ENCODE results near the gene SCMH1. TPM values are rescaled to one million over a fixed set of nuclear protein-coding genes. Genes with fewer than 3 reads are reported as not detected.

SCMH1 gene
- total RNA-seq, 1 experiment from 2014 or later, result 16.5 TPM

- Histone ChIP-seq H2AFZ (ENCODE audit: low read length) (no peak overlapping the region), H4K8ac (replicated peaks; ENCODE audit: insufficient read length, low read depth, low read length) (no peak overlapping the region), H3K56ac (ENCODE audit: insufficient read length, low read depth, low read length) (no peak overlapping the region), H3K14ac (ENCODE audit: insufficient read depth, low read length) (no peak overlapping the region), H2AK5ac (ENCODE audit: insufficient read length, low read length) (no peak overlapping the region), H3K27me3 (ENCODE audit: insufficient read depth, low read length) (no peaks in the 10 kb centered on the region), H3K9ac (ENCODE audit: extremely low read depth, insufficient read length, low read length) (no peak overlapping the region), H2BK120ac (ENCODE audit: low read depth, low read length, poor library complexity, severe bottlenecking) (no peak overlapping the region), H4K5ac (ENCODE audit: insufficient read length, low read depth, low read length) (no peak overlapping the region), H3K9me3 (ENCODE audit: control insufficient read depth, low read depth, low read length) (no peaks in the 10 kb centered on the region), H2BK12ac (ENCODE audit: insufficient read length, low read depth, low read length) (no peak overlapping the region), H3K27ac (ENCODE audit: insufficient read length, low read depth, low read length) (no peak overlapping the region), H3K4ac (ENCODE audit: low read depth, low read length) (no peak overlapping the region), H3K23ac (ENCODE audit: insufficient read length, low read depth, low read length) (no peak overlapping the region), H2BK15ac (ENCODE audit: low read depth, low read length) (no peak overlapping the region), H2BK20ac (ENCODE audit: low read depth, low read length, poor library complexity, severe bottlenecking) (no peak overlapping the region), H2BK5ac (ENCODE audit: insufficient read length, low read length) (no peak overlapping the region), H3K4me1 (ENCODE audit: insufficient read depth, low read length) (no peaks in the 10 kb centered on the region), H4K91ac (ENCODE audit: insufficient read length, low read depth, low read length) (no peak overlapping the region), H3K79me2 (ENCODE audit: insufficient read depth, low read length) (no peaks in the 10 kb centered on the region), H3K79me1 (ENCODE audit: insufficient read depth, low read depth, low read length, poor library complexity, severe bottlenecking) (no peaks in the 10 kb centered on the region), H4K20me1 (ENCODE audit: control insufficient read depth, insufficient read depth, insufficient read length) (no peaks in the 10 kb centered on the region), H3K18ac (ENCODE audit: insufficient read length, low read depth, low read length) (no peak overlapping the region), H3T11ph (ENCODE audit: low read length) (no peak overlapping the region), H3K4me2 (ENCODE audit: insufficient read depth, insufficient read length, low read length) (no peak overlapping the region), H3K23me2 (ENCODE audit: insufficient read length, low read depth, low read length, poor library complexity, severe bottlenecking) (no peaks in the 10 kb centered on the region)
- H3K4me1 Mint-ChIP-seq, result peaks cover 7 to 16% of the 10 kb centered on the region in 2 experiments; a peak in 3 of 4 replicates
- H3K9me3 Mint-ChIP-seq, result no peaks in the 10 kb centered on the region
- no CpG with 5 or more reads among the region's 3 CpGs for WGBS (ENCODE audit: extremely low coverage, insufficient read length, low lambda C conversion rate)
- H3K27me3 Mint-ChIP-seq (ENCODE audit: low read depth), result peaks cover 8% of the 10 kb centered on the region
- H3K4me3 Mint-ChIP-seq, result no peak overlapping the region
- no peak for DNase-seq
- TF ChIP-seq, protein P1, sequence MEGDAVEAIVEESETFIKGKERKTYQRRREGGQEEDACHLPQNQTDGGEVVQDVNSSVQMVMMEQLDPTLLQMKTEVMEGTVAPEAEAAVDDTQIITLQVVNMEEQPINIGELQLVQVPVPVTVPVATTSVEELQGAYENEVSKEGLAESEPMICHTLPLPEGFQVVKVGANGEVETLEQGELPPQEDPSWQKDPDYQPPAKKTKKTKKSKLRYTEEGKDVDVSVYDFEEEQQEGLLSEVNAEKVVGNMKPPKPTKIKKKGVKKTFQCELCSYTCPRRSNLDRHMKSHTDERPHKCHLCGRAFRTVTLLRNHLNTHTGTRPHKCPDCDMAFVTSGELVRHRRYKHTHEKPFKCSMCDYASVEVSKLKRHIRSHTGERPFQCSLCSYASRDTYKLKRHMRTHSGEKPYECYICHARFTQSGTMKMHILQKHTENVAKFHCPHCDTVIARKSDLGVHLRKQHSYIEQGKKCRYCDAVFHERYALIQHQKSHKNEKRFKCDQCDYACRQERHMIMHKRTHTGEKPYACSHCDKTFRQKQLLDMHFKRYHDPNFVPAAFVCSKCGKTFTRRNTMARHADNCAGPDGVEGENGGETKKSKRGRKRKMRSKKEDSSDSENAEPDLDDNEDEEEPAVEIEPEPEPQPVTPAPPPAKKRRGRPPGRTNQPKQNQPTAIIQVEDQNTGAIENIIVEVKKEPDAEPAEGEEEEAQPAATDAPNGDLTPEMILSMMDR (conservative IDR thresholded peaks at IDR 0.05), result no peak
- no peak overlapping the region for H3K27ac Mint-ChIP-seq
- no peaks in the 10 kb centered on the region; a peak in 1 of 7 replicates for H3K36me3 Mint-ChIP-seq (ENCODE audit: insufficient read depth in 1 of 3, low read depth in 3 of 3)
Measured at GRCh38 chr1:41278076-41278475, 36.0 kb upstream of the SCMH1 start.

Measured in H9 (cell line).